Stomach (tissue), 9 donors: ENCODE data around the gene MAP3K5. TPM values are rescaled to one million over a fixed set of nuclear protein-coding genes. Genes with fewer than 3 reads are reported as not detected.
"Not testable (repeated sequence)": the region's sequence is repeated elsewhere in the genome, so short reads cannot be mapped to it uniquely, and the experiment has no call there.

Experiments used
- DNase-seq, 2 donors: peaks; one replicate each; pipeline versions ENCODE4 v3.0.0 to v3.0.0-alpha.2; 2013 to 2019
- H3K27ac ChIP-seq, 5 donors: fragments of 200-600 bp in 4 of 5; sonication (generic) in 4 of 5; one replicate each; pipeline ENCODE4 v1.5.1; 2013 to 2019; ENCODE audit warnings: mild to moderate bottlenecking in 1 of 5, moderate library complexity in 1 of 5
- H3K27me3 ChIP-seq, 3 donors: fragments of 200-600 bp; sonication (generic); one replicate each; pipeline ENCODE4 v1.5.1; 2017 to 2019; ENCODE audit warnings: mixed run types in 1 of 3
- H3K36me3 ChIP-seq, 4 donors: fragments of 200-600 bp; sonication (generic); 1 replicate in 3 of 4; 2 replicates in 1 of 4; pipeline ENCODE4 v1.5.1; 2016 to 2019
- H3K4me1 ChIP-seq, 4 donors: fragments of 200-600 bp; sonication (generic); one replicate each; pipeline ENCODE4 v1.5.1; 2016 to 2019
- H3K4me3 ChIP-seq, 4 donors: fragments of 200-600 bp; sonication (generic) in 3 of 4; one replicate each; pipeline ENCODE4 v1.5.1; 2016 to 2019; ENCODE audit warnings: mild to moderate bottlenecking in 1 of 4
- H3K9me3 ChIP-seq, 4 donors: fragments of 200-600 bp; sonication (generic); one replicate each; pipeline ENCODE4 v1.5.1; 2016 to 2019
- EP300 ChIP-seq: sonication (generic); formaldehyde crosslinking; IDR thresholded peaks from one replicate; pipeline ENCODE4 v1.6.1; 2017; ENCODE audit warnings: antibody characterized with exemption
- POLR2A ChIP-seq, 4 donors: fragments of 450-650 bp; IDR thresholded peaks; one replicate each; pipeline ENCODE4 v1.6.1; 2016; ENCODE audit warnings: antibody characterized with exemption in 4 of 4, control low read depth in 2 of 4, mild to moderate bottlenecking in 1 of 4, moderate library complexity in 1 of 4
- POLR2AphosphoS5 ChIP-seq, 3 donors: sonication (generic); formaldehyde crosslinking; IDR thresholded peaks; one replicate each; pipeline ENCODE4 v1.6.1; 2016; ENCODE audit warnings: antibody characterized with exemption in 3 of 3
- WGBS, 5 donors: extraction: QIAGEN DNeasy Blood & Tissue Kit in 3 of 5; methylation state at CpG; one replicate each; pipeline versions ENCODE4 v1.1.5 to v1.1.7; 2013 to 2018; 5-methylcytosine and 5-hydroxymethylcytosine counted together
- intact Hi-C: fragments of 100-400 bp; cut with DNase I; formaldehyde crosslinking; loops from one replicate; pipeline ENCODE4 v1.15.1; 2023; ENCODE audit warnings: low total_unique reads
- polyA plus RNA-seq, 3 donors: library from polyadenylated mRNA; stranded (reverse); fragments of 200-250 nt; gene quantifications; one replicate each; pipeline ENCODE4 v1.2.3, GENCODE V29; 2013
- total RNA-seq, 5 donors: library from RNA; depleted of rRNA; stranded (reverse); fragments of >200 nt; gene quantifications; one replicate each; pipeline versions ENCODE4 v1.1.0 to v1.2.3, GENCODE V29; 2014 to 2016
- TF ChIP-seq, protein P1 (sequence below), 7 experiments: fragments of 450-650 bp in 4 of 7; fragments of 200-600 bp in 3 of 7; sonication (generic) in 3 of 7; IDR thresholded peaks; one replicate each; pipeline ENCODE4 v1.5.1; 2016 to 2019; ENCODE audit warnings: antibody characterized with exemption in 7 of 7, control low read depth in 2 of 7, mild to moderate bottlenecking in 1 of 7
- donor health status: healthy with polysubstance abuse.
- donor health status: Bipolar disorder and iron deficiency.
- donor health status: healthy.

MAP3K5 gene
- total and polyA plus RNA-seq, 8 donors: 4.9 to 40.3 (median 23.6) TPM

- Histone ChIP-seq H3K27ac (peak overlapping the region; percentile 36 to 76 (median 65)), H3K27me3 (no peaks in the 10 kb centered on the region), H3K4me3 (peak overlapping the region in 3 of 4 donors; percentile 5 to 14 (median 11)), H3K4me1 (peaks cover 37 to 72% (median 55%) of the 10 kb centered on the region in 4 donors), H3K36me3 (no peaks in the 10 kb centered on the region), H3K9me3 (no peaks in the 10 kb centered on the region)
- WGBS, 5 donors: 15 to 33% (median 17%) methylated on average over 9 of the region's 9 CpGs
- TF ChIP-seq POLR2AphosphoS5 (IDR thresholded peaks at IDR 0.05): peak in 2 of 3 donors; percentile 15 to 35
- no peak for TF ChIP-seq EP300
- TF ChIP-seq, protein P1, sequence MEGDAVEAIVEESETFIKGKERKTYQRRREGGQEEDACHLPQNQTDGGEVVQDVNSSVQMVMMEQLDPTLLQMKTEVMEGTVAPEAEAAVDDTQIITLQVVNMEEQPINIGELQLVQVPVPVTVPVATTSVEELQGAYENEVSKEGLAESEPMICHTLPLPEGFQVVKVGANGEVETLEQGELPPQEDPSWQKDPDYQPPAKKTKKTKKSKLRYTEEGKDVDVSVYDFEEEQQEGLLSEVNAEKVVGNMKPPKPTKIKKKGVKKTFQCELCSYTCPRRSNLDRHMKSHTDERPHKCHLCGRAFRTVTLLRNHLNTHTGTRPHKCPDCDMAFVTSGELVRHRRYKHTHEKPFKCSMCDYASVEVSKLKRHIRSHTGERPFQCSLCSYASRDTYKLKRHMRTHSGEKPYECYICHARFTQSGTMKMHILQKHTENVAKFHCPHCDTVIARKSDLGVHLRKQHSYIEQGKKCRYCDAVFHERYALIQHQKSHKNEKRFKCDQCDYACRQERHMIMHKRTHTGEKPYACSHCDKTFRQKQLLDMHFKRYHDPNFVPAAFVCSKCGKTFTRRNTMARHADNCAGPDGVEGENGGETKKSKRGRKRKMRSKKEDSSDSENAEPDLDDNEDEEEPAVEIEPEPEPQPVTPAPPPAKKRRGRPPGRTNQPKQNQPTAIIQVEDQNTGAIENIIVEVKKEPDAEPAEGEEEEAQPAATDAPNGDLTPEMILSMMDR (IDR thresholded peaks at IDR 0.05): no peak
- no peak for TF ChIP-seq POLR2A (IDR thresholded peaks at IDR 0.05)
- intact Hi-C loops: no loop called here
- DNase-seq: peak in 1 of 2 donors; percentile 66
Measured at GRCh38 chr6:136761227-136761922, 30.9 kb downstream of the MAP3K5 start.

GRCh38 chr6:136760781-136761180 is 31.5 kb downstream of the MAP3K5 start:
- H3K36me3 ChIP-seq, H3K27me3 ChIP-seq, H3K9me3 ChIP-seq, H3K4me3 ChIP-seq, DNase-seq, intact Hi-C loops: not testable (repeated sequence)
- WGBS, 5 donors: 63 to 84% (median 79%) methylated on average over 5 of the region's 5 CpGs
- H3K27ac ChIP-seq: peak overlapping the region in 4 of 5 donors; percentile 36 to 76 (median 67)
- peaks cover 31 to 71% (median 49%) of the 10 kb centered on the region in 4 donors for H3K4me1 ChIP-seq

- Histone ChIP-seq H3K4me1 (peaks cover 24 to 58% (median 28%) of the 10 kb centered on the region in 4 donors), H3K27me3 (no peaks in the 10 kb centered on the region)
- 83 to 92% (median 85%) methylated on average over 2 of the region's 2 CpGs for WGBS, 5 donors
Measured at GRCh38 chr6:136757150-136757549, 35.1 kb downstream of the MAP3K5 start.

DNA sequence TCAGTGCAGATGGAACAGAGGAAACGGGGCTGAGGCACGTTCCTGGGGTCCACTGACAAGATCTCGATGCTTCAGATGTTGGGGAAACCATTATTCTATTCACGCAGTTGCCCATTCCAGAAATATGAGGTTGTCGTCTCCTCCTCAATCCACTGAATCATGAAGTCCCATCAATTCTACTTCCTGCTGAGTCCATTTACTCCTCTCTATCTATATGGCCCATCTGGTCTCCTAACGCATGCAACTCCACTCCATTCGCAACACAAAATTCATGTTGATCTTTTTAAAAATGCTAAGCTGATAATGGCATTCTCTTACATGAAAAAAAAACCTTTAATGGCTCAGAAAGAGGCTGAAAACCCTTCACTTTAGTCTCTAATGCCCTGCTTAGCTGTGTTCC is 37.5 kb downstream of the MAP3K5 start:
- H3K4me1 ChIP-seq: peaks cover 17 to 62% (median 28%) of the 10 kb centered on the region in 4 donors
- intact Hi-C loops: no loop called here
- no peak for TF ChIP-seq POLR2AphosphoS5 (IDR thresholded peaks at IDR 0.05)
- TF ChIP-seq POLR2A (IDR thresholded peaks at IDR 0.05): no peak
- no peak for TF ChIP-seq EP300
- TF ChIP-seq, protein P1 (IDR thresholded peaks at IDR 0.05): no peak
- H3K4me3 ChIP-seq: no peak overlapping the region
- no peak overlapping the region for H3K27ac ChIP-seq
- DNase-seq: no peak
- 85 to 98% (median 88%) methylated on average over 7 of the region's 7 CpGs for WGBS, 5 donors
- no peaks in the 10 kb centered on the region for H3K27me3 ChIP-seq
- H3K9me3 ChIP-seq: no peaks in the 10 kb centered on the region
- no peaks in the 10 kb centered on the region for H3K36me3 ChIP-seq

More at GRCh38 chr6:136757150-136757549, 35.1 kb downstream of the MAP3K5 start:
- intact Hi-C loops: no loop called here
- peak overlapping the region in 1 of 5 donors; percentile 44 for H3K27ac ChIP-seq
- TF ChIP-seq POLR2A (IDR thresholded peaks at IDR 0.05) (no peak), POLR2AphosphoS5 (IDR thresholded peaks at IDR 0.05) (no peak), EP300 (no peak)
- TF ChIP-seq, protein P1 (IDR thresholded peaks at IDR 0.05): no peak
- no peaks in the 10 kb centered on the region for H3K9me3 ChIP-seq
- DNase-seq: no peak
- H3K4me3 ChIP-seq: no peak overlapping the region
- no peaks in the 10 kb centered on the region for H3K36me3 ChIP-seq

DNA sequence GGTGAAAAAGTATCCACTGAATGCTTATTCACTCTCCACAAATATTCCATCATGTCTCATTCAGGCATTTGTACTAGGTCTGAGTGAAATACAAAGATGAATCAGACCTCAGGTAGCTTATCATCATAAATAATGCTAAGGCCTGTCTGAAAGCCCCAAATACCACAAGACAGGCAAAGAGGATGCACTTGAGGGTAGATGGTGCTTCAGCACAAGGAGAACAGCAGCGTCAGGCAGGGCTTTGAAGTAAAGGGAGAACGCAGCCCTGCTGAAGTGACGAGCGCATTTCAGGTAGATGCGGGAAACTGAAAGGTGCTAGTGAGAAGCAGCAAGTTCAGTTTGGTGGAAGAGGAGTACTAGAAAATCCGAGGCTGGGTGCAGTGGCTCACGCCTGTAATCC is 38.7 kb downstream of the MAP3K5 start:
- Histone ChIP-seq H3K4me3 (no peak overlapping the region), H3K4me1 (peaks cover 17 to 68% (median 31%) of the 10 kb centered on the region in 4 donors), H3K27me3 (no peaks in the 10 kb centered on the region), H3K36me3 (no peaks in the 10 kb centered on the region), H3K9me3 (no peaks in the 10 kb centered on the region), H3K27ac (peak overlapping the region in 2 of 5 donors; percentile 40 to 75)
- WGBS, 5 donors: 81 to 90% (median 85%) methylated on average over 7 of the region's 7 CpGs
- intact Hi-C loops: no loop called here
- TF ChIP-seq, protein P1 (IDR thresholded peaks at IDR 0.05): no peak
- no peak for TF ChIP-seq EP300
- TF ChIP-seq POLR2A (IDR thresholded peaks at IDR 0.05): no peak
- peak in 1 of 3 donors; percentile 21 for TF ChIP-seq POLR2AphosphoS5 (IDR thresholded peaks at IDR 0.05)
- peak in 1 of 2 donors; percentile 46 for DNase-seq
